ENCODE results near the gene KLHL6.

The KLHL6 gene

GRCh38 chr3:183487896-183488295, 67.6 kb downstream of the KLHL6 start:
- Histone ChIP-seq H3K4me1 (ENCODE audit: control insufficient read depth in 1 of 2, insufficient read depth in 1 of 2, low read depth in 1 of 2, low read length in 1 of 2) (peaks cover 17% of the 10 kb centered on the region in 2 experiments), H3K27ac (no peak overlapping the region), H3K36me3 (peaks cover 39% of the 10 kb centered on the region), H3K27me3 (no peaks in the 10 kb centered on the region), H3K4me3 (ENCODE audit: low read depth in 1 of 2, low read length in 1 of 2) (no peak overlapping the region), H3K9me3 (no peaks in the 10 kb centered on the region)
- no peak for TF ChIP-seq CTCF (IDR thresholded peaks at IDR 0.05)

- Histone ChIP-seq H3K36me3 (peaks cover 30% of the 10 kb centered on the region), H3K4me3 (ENCODE audit: low read depth in 1 of 2, low read length in 1 of 2) (no peak overlapping the region), H3K27me3 (no peaks in the 10 kb centered on the region), H3K27ac (no peak overlapping the region), H3K4me1 (ENCODE audit: control insufficient read depth in 1 of 2, insufficient read depth in 1 of 2, low read depth in 1 of 2, low read length in 1 of 2) (peaks cover 17% of the 10 kb centered on the region in 2 experiments), H3K9me3 (no peaks in the 10 kb centered on the region)
- TF ChIP-seq CTCF (IDR thresholded peaks at IDR 0.05) = no peak
These were observed 68.5 kb downstream of the KLHL6 start for GRCh38 chr3:183487016-183487415.

- Histone ChIP-seq H3K27ac (no peak overlapping the region), H3K4me3 (ENCODE audit: low read depth in 1 of 2, low read length in 1 of 2) (no peak overlapping the region), H3K4me1 (ENCODE audit: control insufficient read depth in 1 of 2, insufficient read depth in 1 of 2, low read depth in 1 of 2, low read length in 1 of 2) (peaks cover 17% of the 10 kb centered on the region in 2 experiments), H3K36me3 (peaks cover 25% of the 10 kb centered on the region), H3K27me3 (no peaks in the 10 kb centered on the region), H3K9me3 (no peaks in the 10 kb centered on the region)
- TF ChIP-seq CTCF (IDR thresholded peaks at IDR 0.05) = no peak
These were observed 69.0 kb downstream of the KLHL6 start for GRCh38 chr3:183486472-183486871.

- Histone ChIP-seq H3K36me3 (peaks cover 16% of the 10 kb centered on the region), H3K4me3 (ENCODE audit: low read depth in 1 of 2, low read length in 1 of 2) (no peak overlapping the region), H3K9me3 (no peaks in the 10 kb centered on the region), H3K27ac (no peak overlapping the region), H3K27me3 (no peaks in the 10 kb centered on the region), H3K4me1 (ENCODE audit: control insufficient read depth in 1 of 2, insufficient read depth in 1 of 2, low read depth in 1 of 2, low read length in 1 of 2) (peaks cover 17% of the 10 kb centered on the region in 2 experiments)
- no peak for TF ChIP-seq CTCF (IDR thresholded peaks at IDR 0.05)
These were observed 69.9 kb downstream of the KLHL6 start for GRCh38 chr3:183485585-183485984.

- H3K36me3 ChIP-seq = peaks cover 11% of the 10 kb centered on the region
- H3K4me3 ChIP-seq (ENCODE audit: low read depth in 1 of 2, low read length in 1 of 2) = no peak overlapping the region
- H3K9me3 ChIP-seq = no peaks in the 10 kb centered on the region
- TF ChIP-seq CTCF (IDR thresholded peaks at IDR 0.05) = no peak
- peaks cover 17% of the 10 kb centered on the region in 2 experiments for H3K4me1 ChIP-seq (ENCODE audit: control insufficient read depth in 1 of 2, insufficient read depth in 1 of 2, low read depth in 1 of 2, low read length in 1 of 2)
- H3K27ac ChIP-seq = no peak overlapping the region
- no peaks in the 10 kb centered on the region for H3K27me3 ChIP-seq
These were observed 70.4 kb downstream of the KLHL6 start for GRCh38 chr3:183485093-183485492.

Measured in neutrophil (primary cell).